CD4-positive, alpha-beta T cell treated with Interleukin-15 for 1 hour (primary cell): ENCODE results near the gene RHCE.
"Not testable (repeated sequence)": the region's sequence is repeated elsewhere in the genome, so short reads cannot be mapped to it uniquely, and the experiment has no call there.

Source experiments
- DNase-seq: peaks from one replicate; pipeline ENCODE4 v3.0.0-alpha.2; 2020

RHCE gene

DNA sequence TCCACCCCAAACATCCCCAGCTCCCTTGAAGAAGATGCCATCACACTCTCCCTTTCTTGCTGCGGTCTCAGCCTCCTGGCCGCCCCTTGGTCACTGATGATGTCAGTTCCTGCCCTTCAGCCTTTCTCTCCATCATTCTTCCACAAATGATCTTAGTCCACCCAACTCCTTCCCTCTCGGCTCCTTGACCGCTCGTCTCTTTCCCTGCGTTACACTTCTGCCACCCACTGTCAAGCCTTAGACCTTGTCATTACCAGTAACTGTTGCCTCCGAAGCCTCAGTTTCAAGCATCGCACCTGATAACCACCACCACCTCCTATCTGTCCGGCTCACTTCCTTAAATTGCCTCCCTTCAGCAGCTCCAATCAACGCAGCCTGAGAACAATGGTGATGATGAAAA is 23.1 kb downstream of the RHCE start:
- not testable (repeated sequence) for DNase-seq

DNA sequence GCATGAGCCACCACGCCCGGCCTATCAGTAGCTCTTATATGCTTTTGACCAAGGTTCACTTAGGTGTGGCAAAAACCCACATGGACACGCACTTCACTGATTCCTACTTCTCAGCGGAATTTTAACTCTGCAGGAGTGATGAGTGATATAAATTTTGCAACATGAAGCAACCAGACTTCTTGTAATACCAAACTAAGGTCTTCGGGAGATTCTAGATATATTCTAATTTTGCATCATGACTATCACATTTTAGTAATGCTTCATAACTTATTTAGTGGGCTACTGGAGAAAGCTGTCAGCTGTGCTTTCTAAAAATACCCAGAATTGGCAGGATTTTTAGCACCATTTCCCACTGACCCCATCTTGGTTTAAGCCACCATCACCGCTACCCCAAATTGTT is 27.8 kb downstream of the RHCE start:
- DNase-seq = no peak

DNA sequence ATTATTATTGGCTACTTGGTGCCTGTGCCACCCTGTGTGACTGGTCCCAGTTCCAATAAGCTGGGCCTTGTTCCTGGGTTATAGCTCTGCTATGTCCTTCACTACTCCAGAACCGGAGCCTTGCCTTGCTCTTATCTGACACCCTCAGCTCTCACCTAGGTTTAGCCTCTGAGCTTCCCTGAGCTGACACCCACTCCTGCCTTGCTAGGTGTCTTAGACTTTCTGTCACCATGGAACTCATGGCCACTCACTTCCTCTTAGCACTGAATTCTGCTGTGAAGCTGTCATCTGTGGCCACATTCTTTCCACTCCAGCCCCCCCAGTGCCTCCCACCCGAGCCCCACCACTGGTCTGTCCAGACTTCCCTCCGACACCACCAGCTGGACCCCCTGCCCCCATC is 30.9 kb downstream of the RHCE start:
- DNase-seq = not testable (repeated sequence)

GRCh38 chr1:25388691-25389090 is 31.9 kb downstream of the RHCE start:
- not testable (repeated sequence) for DNase-seq

DNA sequence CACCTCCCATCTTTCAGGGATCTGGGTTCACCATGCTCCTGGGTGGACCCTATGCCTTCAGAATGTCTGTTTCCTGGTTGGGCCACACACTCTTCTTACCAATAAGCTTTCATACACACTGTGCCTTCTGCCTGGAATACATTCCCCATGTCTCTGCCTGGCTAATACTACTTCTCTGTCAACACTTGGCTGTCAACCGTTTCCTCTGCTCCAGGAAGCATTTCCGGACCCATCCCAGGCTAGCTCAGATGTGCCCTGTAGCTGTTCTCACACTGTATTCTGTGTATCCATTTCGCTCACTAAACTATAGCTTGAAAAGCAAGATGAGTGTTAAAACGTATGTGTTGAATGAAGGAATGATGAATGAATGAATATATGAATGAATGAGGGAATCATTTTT is 33.5 kb downstream of the RHCE start:
- DNase-seq = not testable (repeated sequence)

DNA sequence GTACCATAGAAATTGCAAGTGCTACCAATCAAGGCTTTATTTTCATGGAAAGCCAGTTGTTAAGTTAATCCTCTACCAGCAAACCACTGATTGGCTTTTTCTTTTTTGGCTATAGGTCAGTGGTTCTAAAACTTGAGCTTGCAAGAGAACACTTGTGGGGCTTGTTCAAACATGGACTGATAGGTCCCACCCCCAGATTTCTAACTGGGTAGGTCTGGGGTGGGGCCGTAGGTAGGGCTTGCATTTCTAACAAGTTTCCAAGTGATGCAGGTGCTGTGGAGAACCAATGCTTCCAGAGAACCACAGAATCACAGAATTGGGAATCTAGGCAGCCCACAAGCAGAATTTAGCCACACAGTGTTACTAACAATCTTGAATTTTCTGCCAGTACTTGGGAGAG is 36.8 kb downstream of the RHCE start:
- DNase-seq = not testable (repeated sequence)

DNA sequence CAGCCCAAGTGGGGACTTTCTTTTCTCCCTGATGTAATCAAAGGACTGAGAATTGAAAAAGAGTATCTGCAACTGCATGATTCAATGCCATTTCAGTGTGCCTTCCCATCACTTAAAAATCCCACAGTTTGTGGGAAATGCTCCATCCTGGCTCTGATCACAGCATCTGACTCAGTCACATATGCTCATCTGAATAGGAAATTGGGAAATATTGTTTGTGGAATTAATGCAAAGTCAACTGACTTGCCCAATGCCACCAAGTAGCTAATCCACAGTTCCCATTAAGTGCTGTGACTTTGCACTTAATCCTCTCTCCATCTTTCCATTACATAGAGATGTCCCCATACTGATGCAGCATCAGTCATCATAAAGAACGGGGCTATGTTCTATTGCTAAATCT is 37.5 kb downstream of the RHCE start:
- peak; percentile 17 for DNase-seq

GRCh38 chr1:25382543-25382942 is 38.1 kb downstream of the RHCE start:
- not testable (repeated sequence) for DNase-seq

DNA sequence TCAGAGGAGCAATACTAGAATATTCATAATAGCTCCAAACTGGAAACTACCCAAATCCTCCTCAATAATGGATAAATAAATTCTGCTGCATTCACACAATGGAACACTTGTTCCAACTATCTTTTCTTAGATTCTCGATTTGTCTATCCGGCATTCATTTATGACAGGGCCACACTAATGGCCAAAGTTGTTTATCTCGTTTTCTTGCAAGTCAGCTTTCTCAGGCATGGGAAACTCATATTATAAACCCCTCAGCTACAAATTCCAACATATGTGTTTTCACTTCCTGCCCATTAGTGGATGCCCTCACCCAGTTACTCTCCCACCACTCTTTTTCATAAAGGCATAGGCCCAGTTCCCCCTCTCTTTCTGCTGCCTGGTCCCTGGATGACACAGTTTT is 42.3 kb downstream of the RHCE start:
- not testable (repeated sequence) for DNase-seq

- not testable (repeated sequence) for DNase-seq
Measured at GRCh38 chr1:25371757-25372156, 48.9 kb downstream of the RHCE start.

GRCh38 chr1:25369691-25370271 is 50.8 kb downstream of the RHCE start:
- DNase-seq = not testable (repeated sequence)

- DNase-seq = no peak
Measured at GRCh38 chr1:25369241-25369640, 51.4 kb downstream of the RHCE start.

DNA sequence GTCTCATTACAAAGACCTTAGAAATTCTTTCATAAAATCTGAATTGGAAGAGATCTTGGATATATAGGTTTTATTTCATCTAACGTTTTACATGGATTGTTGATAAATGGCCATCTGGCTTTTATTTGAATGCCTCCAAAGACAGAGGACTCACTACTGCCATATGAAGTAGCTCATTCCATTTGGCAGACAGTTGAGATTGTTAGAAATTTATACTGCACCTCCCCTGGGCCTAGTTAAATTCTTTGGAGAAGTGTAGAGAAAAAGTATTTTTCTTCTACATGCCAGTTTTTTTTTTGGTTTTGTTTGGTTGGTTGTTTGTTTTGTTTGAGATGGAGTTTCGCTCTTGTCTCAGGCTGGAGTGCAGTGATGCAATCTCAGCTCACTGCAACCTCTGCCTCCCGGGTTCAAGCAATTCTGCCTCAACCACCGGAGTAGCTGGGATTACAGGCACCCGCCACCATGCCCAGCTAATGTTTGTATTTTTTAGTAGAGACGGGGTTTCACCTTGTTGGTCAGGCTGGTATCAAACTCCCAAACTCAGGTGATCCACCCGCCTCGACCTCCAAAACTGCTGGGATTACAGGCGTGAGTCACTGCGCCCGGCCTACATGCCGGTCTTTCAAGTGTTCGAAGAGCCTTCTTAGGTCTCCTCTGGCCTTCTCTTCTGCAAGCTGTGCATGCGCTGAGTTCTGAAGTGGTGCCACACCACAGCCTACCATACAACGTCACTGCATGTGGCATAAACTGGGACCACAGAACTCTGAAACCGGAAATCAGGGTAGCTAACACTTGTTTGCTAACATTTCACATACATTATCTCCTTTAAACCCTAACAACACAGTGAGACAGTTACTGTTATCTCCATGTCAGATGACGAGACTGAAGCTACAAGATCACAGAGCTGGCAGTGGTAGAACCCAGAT is 57.7 kb downstream of the RHCE start:
- DNase-seq = not testable (repeated sequence)

DNA sequence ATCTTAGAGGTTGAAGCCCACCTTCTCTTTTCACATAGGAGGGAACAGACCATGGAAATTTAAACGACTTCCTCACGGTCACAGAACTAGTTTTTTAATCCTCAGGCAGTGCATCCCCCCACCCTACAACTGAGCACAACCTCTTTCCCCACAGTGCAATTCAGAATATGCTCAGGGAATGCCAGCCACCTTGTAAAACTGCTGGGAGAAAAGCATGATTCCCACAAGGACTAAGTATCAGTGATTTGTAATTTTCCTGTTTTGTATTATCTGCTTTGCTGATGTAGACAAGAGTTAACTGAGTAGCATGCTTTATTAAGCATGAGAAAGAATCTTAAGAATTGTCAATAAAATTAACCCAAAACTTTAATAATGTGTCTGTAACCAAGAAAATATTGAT is 58.7 kb downstream of the RHCE start:
- DNase-seq = no peak

- no peak for DNase-seq
Measured at GRCh38 chr1:25360596-25361581, 59.7 kb downstream of the RHCE start.

- DNase-seq = no peak
Measured at GRCh38 chr1:25356848-25357247, 63.8 kb downstream of the RHCE start.

GRCh38 chr1:25356441-25356840 is 64.2 kb downstream of the RHCE start:
- no peak for DNase-seq

GRCh38 chr1:25355841-25356395 is 64.7 kb downstream of the RHCE start:
- DNase-seq = no peak

DNA sequence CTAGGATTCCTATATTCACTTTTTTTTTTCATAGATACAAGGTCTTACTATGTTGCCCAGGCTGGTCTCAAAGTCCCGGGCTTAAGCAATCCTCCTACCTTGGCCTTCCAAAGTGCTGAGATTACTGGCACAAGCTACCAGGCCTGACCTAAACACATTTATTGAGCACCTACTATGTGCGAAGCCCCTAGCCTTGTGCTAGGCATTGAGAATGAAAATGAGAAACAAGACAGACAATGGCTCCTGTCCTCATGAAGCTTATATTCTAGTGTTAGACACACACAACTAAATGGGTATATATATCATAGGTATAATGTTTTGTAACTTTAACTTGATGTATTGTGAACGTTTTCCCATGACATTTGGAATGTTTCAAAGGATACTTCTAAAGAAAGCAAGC is 71.0 kb downstream of the RHCE start:
- DNase-seq = no peak

GRCh38 chr1:25347556-25347955 is 73.1 kb downstream of the RHCE start:
- no peak for DNase-seq

DNA sequence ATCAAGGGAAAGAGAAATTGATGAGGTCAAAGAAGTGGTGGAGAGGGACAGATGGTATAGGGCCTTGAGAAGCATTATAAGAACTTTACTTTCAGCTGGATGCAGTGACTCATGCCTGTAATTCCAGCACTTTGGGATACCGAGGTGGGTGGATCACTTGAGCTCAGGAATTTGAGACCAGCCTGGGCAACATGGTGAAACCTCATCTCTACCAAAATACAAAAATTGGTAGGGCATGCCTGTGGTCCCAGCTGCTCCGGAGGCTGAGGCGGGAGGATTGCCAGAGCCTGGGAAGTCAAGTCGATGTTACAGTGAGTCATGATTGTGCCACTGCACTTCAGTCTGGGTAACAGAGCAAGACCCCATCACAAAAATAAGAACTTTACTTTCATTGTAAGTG is 76.8 kb downstream of the RHCE start:
- no peak for DNase-seq

GRCh38 chr1:25342846-25343245 is 77.8 kb downstream of the RHCE start:
- DNase-seq = no peak

GRCh38 chr1:25341746-25342145 is 78.9 kb downstream of the RHCE start:
- no peak for DNase-seq
